GM18861 (cell line): ENCODE results near the gene SLC19A2.
"Not testable (repeated sequence)": the region's sequence is repeated elsewhere in the genome, so short reads cannot be mapped to it uniquely, and the experiment has no call there.

ENCODE experiments used
- ATAC-seq: cut with Tn5 transposase; IDR thresholded peaks from one replicate; pipeline ENCODE4 v1.9.1; 2021; ENCODE audit not compliant: unreplicated experiment

Gene SLC19A2, protein sequence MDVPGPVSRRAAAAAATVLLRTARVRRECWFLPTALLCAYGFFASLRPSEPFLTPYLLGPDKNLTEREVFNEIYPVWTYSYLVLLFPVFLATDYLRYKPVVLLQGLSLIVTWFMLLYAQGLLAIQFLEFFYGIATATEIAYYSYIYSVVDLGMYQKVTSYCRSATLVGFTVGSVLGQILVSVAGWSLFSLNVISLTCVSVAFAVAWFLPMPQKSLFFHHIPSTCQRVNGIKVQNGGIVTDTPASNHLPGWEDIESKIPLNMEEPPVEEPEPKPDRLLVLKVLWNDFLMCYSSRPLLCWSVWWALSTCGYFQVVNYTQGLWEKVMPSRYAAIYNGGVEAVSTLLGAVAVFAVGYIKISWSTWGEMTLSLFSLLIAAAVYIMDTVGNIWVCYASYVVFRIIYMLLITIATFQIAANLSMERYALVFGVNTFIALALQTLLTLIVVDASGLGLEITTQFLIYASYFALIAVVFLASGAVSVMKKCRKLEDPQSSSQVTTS

DNA sequence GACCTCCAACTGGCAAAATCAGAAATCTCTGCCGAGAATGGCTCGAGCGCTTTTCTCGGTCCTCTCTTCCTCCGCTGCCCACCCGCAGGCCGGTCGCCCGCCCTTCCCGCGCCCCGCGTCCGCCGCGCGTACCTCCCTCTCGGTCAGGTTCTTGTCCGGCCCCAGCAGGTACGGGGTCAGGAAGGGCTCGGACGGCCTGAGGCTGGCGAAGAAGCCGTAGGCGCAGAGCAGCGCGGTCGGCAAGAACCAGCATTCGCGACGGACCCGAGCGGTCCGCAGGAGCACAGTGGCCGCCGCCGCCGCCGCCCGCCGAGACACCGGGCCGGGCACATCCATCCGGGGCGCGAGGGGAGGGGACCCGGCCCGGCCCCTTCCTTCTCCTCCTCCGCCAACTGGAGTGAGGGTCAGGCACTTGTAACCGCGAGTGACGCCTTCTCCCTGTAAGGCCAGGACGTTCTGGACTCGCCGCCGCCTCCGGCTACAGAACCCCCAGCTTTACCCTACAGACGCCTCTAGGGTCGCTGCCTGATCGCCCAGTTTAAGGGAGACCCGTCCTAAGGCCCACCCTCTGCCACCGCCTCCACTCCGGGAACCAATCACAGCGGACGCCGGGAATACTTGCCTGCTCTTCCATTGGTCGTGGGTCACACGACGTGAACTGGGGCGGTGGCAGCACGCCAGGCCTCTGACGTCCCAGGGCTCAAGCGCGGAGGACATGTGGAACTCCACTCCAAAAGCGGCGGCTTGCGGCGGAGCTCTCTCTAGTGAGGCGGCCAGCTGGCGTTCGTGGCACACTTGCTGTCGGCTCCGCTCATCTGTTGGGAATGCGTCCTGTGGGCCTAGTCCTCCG is at the start of gene SLC19A2:
Gene SLC19A2, minus strand, starts transcription at position 514 of the 850 bp plus-strand sequence. Its CDS starts 178 bp downstream, at position 336.
- peak; percentile 94 for ATAC-seq

DNA sequence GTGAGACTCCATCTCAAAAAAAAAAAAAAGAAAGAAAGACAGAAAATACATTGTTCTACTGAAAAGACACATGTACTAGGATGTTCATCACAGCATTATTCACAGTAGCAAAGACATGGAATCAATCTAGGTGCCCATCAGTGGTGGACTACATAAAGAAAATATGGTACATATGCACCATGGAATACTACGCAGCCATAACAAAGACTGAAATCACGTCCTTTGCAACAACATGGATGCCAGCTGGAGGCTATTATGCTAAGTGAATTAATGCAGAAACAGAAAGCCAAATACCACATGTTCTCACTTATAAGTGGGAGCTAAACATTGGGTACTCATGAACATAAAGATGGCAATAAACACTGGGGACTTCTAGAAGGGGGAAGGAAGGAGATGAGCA is 48.9 kb upstream of the SLC19A2 start:
- no peak for ATAC-seq

DNA sequence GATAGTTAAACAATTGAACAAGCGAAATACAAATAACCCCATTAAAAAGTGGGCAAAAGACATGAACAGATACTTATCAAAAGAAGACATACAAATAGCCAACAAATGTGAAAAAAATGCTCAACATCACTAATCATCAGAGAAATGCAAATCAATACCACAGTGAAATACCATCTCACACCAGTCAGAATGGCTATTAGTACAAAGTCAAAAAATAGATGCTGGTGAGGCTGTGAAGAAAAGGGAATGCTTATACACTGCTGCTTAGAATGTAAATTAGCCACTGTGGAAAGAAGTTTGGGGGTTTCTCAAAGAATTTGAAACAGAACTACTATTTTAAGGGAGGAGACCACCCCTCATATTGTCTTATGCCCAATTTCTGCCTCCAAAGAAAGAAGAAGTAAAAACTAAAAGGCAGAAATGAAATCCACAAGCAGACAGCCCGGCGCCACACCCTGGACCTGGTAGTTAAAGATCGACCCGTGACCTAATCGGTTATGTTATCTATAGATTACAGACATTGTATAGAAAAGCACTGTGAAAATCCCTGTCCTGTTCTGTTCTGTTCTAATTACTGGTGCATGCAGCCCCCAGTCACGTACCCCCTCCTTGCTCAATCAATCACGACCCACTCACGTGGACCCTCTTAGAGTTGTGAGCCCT is 47.9 kb upstream of the SLC19A2 start:
- not testable (repeated sequence) for ATAC-seq

DNA sequence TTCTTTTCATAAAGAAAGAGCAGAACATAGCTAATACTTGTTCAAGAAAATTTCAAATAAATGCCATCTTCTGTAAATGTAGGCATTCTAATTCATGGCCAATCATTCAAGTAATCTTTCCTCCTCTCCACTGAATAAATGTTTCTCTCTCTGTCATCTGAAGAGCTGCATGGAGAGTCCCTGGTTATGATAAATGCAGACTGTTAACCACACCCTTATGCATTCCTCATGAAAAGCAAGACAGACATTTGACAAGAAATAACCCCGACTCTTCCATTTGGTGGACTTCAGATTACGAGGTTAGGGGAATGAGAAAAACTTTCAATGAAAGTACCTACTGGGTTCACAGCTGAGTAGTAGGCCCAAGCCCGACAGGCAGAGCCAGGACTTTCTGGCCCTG is 44.7 kb upstream of the SLC19A2 start:
- ATAC-seq: no peak

DNA sequence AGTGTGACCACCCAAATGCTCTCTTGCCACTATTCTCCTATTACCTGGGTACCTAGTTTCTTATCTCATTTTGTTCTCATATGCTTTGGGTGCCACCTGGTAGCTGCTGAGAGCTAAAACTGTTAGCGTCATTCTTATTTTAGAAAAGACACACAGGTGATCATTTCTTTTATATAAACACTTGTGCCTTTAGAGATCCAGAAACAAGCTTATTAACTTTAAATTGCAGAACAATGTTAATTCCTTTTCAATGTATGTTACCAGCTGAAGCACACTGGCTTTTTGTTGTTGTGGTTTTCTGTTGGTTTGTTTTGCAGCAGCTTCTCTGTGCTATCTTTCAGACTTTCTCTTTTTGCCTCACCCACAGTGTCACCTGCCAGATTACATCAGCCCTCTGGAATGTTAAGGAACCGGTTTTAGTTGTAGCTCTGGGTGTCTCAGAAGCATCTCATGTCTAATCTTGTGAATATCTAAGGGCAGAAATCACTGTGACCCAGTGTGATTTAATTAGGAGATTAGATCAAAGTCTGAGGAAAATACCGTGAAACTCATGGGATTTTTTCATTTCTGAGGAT is 43.4 kb upstream of the SLC19A2 start:
- ATAC-seq: no peak

DNA sequence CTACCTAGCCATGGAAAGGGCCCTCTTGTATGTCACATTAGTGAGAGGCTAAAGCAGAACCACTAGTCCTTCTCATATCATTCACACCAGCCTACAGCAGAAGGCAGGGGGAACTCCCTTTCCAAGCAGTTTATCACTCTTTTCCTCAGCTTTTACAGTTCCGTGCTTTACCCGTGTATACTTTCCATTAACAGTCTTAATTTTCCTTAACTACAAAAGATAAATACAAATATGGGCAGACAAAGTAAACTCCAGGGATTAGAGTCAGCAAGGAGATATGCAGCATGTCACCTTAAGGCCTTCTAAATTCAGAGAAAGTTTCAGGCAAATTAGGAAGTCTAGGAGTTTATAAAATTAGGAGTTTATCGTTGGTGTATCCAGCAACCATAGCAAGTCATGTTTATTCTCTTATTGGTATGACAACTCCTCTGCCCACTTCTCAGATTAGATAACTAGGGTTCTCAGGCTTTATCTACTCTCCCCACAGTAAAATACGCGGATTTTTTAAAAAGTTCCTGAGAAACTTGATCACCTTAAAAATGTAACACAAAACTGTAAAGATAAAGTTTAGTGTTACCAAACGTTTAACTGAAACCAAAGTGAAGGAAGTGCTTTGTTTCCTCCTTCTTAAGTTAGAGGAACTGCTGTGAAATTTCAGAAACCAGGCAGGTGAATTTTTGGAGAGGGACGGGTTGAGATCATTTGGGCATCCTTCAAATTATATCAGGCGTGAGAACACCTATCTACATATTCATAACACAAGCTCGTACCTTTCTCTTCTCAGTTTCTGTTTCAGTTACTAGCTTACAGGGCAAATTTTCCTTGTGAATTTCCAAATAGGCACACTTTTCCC is 42.7 kb upstream of the SLC19A2 start:
- no peak for ATAC-seq

DNA sequence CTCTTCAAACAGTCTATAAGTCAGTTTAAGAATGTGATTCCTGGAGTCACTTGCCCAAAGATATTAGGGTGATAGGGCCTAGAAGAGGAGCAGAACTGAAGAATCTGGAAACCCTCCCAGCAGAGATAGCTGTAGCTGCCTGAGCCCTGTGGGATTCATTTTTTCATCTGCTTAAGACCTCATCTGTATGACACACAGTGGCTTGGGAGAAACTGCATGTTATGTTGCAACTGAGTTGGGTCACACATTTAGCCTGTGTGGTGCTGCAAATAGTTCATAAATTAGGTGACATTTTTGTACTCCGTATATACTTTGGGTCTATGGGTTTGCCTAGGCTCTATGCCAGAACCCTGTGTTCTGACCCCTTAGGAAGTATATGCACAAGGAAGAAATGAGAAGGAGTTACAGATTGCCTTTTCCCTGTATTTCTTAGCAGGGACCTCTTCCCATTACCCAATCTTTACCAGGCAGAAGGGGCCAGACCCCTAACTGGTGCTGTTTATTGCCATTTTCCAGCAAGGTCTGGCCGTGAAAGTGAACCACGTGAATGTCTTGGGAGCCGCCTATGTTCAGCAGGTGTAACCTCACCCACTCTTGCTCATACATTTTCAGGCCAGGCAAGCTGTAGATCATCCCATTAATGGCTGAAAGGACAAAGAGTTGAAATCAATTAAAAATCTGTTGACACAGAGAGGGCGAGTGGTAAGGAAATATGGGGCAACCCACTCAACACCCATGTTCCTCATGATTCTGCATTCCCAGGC is 41.9 kb upstream of the SLC19A2 start:
- no peak for ATAC-seq

DNA sequence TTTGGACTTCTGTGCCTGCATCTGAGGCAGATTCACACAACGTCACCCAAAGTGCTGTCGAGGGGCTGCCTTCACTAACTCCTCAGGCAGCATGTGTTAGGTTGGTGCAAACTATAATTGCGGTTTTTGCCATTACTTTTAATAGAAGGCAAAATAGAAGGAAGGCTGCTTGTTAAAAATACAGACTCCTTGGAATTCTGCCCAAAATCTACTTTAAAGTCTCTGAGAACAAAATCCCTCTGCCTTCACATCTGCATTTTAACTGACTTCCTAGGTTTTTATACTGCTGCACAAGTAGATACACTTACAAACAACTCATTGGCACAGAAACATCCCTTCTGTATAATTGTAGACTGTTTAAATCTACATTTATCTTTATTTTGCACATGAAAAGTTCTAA is 41.3 kb upstream of the SLC19A2 start:
- no peak for ATAC-seq

DNA sequence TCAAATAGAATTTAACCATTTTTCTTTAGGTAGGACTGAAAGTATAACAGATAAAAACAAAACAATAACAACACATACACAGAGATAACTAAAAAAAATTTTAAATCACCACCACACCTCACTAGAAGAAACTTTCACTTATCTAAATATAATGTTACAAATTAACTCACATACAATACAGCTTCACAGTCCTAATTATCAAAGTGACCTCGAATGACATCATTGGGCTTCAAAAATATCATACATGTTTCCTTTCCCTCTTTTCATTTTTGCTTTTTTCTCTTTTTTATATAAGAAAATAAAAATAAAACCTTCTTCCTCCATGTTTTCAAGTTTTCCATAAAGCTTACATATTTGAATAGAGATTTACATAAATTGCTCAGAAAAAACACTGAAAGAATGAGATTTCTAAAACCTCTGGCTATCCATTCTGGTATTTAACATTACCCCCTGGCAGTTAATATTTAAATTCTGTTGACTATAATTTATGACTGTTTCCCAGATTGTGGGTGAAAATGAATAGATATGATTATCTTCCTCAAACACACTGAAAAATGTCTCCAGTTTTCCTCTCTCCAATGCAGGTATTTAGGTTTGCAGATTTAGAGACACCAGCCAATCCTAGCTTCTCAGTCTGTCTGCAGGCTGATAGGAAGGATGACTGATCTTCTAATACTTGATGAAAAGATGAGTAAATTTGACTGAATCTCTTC is 40.5 kb upstream of the SLC19A2 start:
- no peak for ATAC-seq

DNA sequence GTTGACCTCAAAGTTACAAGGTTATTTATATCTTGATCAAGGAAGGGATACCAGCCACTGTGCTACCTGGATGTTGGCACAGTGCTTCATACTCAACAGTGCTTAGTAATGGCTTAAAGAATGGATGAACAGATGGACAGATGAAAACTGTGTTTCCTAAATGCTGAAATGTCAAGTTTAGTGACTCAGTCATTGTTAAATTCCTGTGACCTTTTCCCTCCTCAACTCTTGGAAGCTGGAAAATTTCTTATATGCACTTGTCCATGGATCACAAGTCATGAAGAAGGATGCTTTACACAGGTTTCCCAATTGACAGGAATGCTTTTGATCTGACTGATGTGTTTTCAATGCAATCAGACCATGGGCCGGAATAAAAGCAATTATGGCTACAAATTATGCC is 39.6 kb upstream of the SLC19A2 start:
- no peak for ATAC-seq

DNA sequence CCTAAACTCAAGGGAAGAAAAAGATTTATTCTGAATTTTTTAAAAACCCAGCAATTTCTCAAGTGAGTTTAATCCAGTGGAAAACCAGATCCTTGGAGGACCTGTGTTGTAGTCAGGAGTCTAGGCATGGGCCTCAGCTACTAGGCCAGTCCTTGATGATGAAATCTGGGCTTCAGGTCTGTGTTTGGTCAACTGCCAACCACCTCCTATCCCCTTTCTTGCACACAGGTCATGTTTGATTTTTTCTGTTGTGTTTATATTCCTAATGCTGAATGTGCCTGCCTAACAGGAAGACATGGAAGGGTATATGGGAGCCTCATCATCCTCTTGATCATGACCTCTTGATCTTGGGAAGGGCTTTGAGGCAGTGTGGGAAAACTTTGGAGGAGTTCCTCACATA is 38.2 kb upstream of the SLC19A2 start:
- no peak for ATAC-seq

DNA sequence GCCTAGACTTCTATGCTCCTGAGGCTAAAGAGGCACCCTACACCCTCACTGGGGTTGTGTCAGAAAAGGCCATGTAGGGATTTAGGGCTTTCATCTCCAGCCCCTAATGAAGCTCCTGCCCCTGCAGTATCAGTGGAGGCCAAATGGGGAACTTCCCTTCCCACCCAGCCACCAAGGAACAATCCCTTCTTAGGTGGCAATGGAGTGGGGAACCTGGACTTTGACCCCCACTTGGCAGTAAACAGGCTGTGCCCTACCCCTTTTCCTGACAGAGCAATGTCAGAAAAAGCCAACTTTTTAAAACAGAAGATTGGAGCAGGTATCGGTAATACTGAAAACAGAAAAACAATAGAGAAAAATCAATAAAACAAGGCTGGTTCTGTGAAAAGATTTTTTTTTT is 35.5 kb upstream of the SLC19A2 start:
- no peak for ATAC-seq

DNA sequence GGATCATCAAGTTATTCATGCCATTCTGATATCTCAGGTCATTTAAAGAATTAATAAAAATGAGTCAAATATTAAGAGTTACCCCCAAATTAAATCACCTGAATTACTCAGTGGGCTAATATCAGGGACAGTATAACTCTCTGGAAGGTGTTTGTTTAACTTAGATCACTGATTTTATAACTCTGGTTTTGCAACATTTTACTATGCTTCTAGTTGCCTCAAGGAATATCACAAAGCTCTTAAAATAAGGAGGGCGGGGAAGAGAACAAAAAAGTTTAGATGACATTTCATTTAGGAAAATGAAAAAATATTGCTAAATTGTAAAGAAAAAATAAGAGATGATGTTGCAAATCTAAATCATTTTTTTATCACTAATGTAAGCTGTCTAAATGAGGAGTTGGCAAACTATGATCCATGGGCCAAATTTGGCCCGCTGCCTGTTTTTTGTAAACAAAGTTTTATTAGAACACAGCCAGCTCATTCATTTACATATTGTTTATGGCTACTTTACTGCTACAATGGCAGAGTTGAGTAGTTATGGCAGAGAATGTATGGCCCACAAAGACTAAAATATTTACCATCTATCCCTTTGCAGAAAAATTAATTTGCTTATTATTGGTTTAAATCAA is 31.9 kb upstream of the SLC19A2 start:
- no peak for ATAC-seq

DNA sequence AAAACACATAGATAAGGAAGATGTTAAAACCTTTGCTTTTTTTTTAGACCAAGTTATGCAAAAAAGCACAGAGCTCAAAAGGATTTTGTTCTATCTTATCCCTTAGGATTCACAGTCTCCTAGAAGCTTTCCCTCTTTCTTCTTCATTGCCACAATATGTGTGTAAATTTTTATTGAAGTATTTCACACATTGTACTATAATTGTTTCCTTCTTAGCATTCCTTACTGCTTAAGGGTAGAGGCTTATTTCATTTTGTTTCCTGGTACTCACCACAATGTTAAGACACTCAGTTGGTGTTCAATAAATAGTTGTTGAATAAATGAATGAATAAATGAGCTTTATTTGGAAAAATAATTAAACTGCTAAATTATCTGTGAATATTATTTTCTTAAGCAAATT is 29.9 kb upstream of the SLC19A2 start:
- ATAC-seq: no peak

DNA sequence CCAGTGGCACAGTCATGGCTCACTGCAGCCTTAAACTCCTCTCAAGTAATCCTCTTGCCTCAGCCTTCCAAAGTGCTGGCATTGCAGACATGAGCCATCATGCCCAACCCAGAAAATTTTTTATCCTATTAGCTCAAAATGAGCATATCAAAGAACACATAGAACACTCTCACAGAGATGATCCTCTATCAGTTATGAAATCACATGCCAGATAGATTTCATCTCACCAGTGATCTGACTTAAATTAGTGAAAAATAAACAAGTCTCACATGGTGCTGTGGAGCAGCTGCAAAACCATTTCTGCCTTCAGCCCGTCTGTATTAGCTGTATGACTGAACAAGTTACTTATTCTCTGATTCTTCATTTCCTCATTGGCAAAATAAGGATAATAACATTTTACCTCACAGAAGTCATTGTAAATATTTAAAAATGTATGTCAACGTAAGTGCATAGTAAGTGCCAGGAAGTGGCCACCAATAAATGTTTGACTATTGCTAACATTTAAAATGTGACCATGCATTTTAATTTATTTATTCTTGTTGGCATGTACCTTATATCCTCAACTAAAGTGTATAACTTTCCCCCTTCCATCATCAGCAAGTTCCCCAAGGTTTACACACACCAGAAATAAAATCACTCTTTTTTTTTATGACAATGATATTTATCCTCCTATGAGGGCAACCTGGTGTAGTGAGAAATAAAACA is 29.0 kb upstream of the SLC19A2 start:
- no peak for ATAC-seq

DNA sequence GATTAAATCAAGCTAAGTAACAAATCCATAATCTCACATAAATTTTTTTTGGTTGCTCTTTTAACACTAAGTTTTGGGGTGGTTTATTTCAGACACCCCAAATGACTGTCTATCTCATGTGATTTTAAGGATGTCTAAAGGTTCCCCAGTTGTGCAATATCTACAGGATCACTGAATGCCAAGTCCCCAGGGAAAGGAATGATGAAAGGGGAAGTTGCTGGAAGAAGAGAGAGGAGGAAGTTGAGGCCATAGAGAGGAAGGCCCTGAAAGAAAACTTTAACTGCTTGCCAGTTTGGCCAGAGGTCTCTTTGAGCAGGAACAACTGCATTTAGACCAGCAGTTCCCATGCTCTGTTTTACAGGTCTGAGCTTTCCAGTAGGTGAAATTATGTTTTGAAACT is 27.5 kb upstream of the SLC19A2 start:
- ATAC-seq: no peak

DNA sequence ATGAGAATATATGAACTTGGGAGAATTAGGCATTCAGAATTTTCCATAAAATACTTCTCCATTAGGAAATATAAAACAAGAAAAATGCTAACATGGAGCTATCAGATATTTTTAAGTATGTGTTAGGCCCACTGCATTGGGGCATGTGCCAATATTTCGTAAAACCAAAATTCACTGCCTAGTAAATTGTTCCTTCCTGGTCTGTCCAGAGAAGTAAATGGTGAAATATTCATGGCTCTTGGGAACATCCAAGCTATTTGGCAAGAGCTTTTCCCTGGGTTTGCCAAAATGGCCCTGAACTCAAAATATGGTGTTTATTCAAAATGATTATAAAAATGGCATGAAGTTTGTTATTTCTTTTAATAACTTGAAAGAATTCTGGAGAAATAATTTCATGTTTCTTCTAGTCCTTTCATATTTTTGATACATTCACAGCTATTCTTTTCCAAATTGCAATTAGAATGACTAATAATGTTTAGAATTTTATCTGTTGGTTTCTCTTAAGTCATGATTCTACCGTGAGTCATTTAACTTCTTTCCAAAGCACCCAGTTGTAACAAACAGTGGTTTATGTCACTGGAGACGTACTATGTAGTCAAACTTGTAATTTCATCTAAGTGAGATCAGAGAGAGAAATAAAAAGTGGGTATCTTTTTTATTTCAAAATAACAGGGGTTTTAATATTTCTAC is 25.7 kb upstream of the SLC19A2 start:
- no peak for ATAC-seq
